ENCODE data around the gene CLIP3.

The CLIP3 gene

GRCh38 chr19:35975608-35976214, 57.0 kb downstream of the CLIP3 start:
- Histone ChIP-seq H3K4me1 (ENCODE audit: control insufficient read depth, insufficient read depth, low read length) (no peaks in the 10 kb centered on the region), H3K9ac (ENCODE audit: low read depth, low read length) (no peak overlapping the region), H3K4me3 (ENCODE audit: low read depth, low read length) (no peak overlapping the region), H3K27ac (ENCODE audit: low read depth, low read length) (no peak overlapping the region), H3K27me3 (ENCODE audit: control insufficient read depth, insufficient read depth, low read length) (no peaks in the 10 kb centered on the region), H3K36me3 (ENCODE audit: control insufficient read depth, insufficient read depth, low read length) (no peaks in the 10 kb centered on the region), H3K9me3 (ENCODE audit: control insufficient read depth, insufficient read depth, low read length) (no peaks in the 10 kb centered on the region)

DNA sequence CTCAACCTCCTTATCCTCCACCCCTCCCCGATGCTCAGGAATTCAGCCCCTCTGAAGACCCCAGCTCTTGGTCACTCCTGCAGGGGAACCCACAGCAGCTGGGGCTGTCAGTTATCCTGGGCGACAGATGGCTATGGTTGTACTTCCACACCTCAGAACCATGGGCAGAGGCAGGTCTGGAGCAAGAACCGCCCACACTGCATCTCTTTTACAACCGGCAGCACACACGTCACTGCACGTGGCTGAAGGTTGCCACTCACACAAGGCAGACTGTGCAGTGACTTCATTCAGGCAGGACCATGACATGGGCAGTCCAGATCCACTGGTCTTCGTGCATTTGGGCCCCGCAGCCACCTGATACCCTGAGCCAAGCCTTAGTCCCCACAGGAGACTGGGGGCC, 59.2 kb downstream of the CLIP3 start:
- no peaks in the 10 kb centered on the region for H3K36me3 ChIP-seq (ENCODE audit: control insufficient read depth, insufficient read depth, low read length)
- no peaks in the 10 kb centered on the region for H3K27me3 ChIP-seq (ENCODE audit: control insufficient read depth, insufficient read depth, low read length)
- no peaks in the 10 kb centered on the region for H3K4me1 ChIP-seq (ENCODE audit: control insufficient read depth, insufficient read depth, low read length)
- no peak overlapping the region for H3K4me3 ChIP-seq (ENCODE audit: low read depth, low read length)
- no peak overlapping the region for H3K9ac ChIP-seq (ENCODE audit: low read depth, low read length)
- no peak overlapping the region for H3K27ac ChIP-seq (ENCODE audit: low read depth, low read length)
- H3K9me3 ChIP-seq (ENCODE audit: control insufficient read depth, insufficient read depth, low read length) = no peaks in the 10 kb centered on the region

DNA sequence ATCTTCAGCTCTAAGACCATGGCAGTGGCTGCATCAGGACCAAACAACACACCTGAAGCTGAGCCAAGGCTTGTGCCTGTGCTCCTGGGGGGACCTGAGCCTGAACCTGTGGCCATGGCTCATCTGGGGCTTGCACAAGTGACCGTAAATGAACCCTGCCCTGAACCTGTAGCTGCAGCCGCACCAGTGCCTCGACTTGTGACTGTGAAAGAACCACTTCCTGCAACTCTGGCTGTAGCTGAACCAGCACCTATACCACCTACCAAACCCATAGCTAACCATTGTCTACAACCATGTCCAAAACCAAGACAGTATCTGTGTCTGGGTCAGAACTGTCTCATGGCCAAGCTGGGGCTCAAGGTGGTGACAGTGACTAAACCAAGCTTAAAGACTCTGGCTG, 65.9 kb downstream of the CLIP3 start:
- no peaks in the 10 kb centered on the region for H3K4me1 ChIP-seq (ENCODE audit: control insufficient read depth, insufficient read depth, low read length)
- H3K4me3 ChIP-seq (ENCODE audit: low read depth, low read length) = no peak overlapping the region

More for the DNA sequence above, 65.9 kb downstream of the CLIP3 start:
- H3K9ac ChIP-seq (ENCODE audit: low read depth, low read length) = no peak overlapping the region
- no peaks in the 10 kb centered on the region for H3K36me3 ChIP-seq (ENCODE audit: control insufficient read depth, insufficient read depth, low read length)
- peaks cover 3% of the 10 kb centered on the region; the same call in 1 of the 2 replicates for H3K27me3 ChIP-seq (ENCODE audit: control insufficient read depth, insufficient read depth, low read length)
- H3K9me3 ChIP-seq (ENCODE audit: control insufficient read depth, insufficient read depth, low read length) = no peaks in the 10 kb centered on the region
- no peak overlapping the region for H3K27ac ChIP-seq (ENCODE audit: low read depth, low read length)
